Epithelial cell of proximal tubule (primary cell): Measurements from ENCODE around the gene RERE. TPM values are rescaled to one million over a fixed set of nuclear protein-coding genes. Genes with fewer than 3 reads are reported as not detected.
A peak's percentile ranks its signal among the peaks of the same experiment; 100 is the strongest.

Source experiments
- DNase-seq: peaks from one replicate; pipeline ENCODE4 v3.0.0-alpha.2; 2011; ENCODE audit warnings: low read depth
- H3K4me3 ChIP-seq: 2 replicates; pipeline ENCODE4 v1.5.1; 2011; ENCODE audit warnings: low read depth, mild to moderate bottlenecking, low read length
- total RNA-seq: library from RNA; depleted of rRNA; stranded (reverse); fragments of >200 nt; gene quantifications from 2 replicates; pipeline ENCODE4 v1.2.3, GENCODE V29; 2015
- TF ChIP-seq, protein P1 (sequence below): conservative IDR thresholded peaks from 2 replicates; pipeline ENCODE4 v1.5.1; 2012; ENCODE audit warnings: low read depth, mild to moderate bottlenecking, low read length

The RERE gene
- total RNA-seq, 1 donor from 2014 or later = 18.0 TPM

DNA sequence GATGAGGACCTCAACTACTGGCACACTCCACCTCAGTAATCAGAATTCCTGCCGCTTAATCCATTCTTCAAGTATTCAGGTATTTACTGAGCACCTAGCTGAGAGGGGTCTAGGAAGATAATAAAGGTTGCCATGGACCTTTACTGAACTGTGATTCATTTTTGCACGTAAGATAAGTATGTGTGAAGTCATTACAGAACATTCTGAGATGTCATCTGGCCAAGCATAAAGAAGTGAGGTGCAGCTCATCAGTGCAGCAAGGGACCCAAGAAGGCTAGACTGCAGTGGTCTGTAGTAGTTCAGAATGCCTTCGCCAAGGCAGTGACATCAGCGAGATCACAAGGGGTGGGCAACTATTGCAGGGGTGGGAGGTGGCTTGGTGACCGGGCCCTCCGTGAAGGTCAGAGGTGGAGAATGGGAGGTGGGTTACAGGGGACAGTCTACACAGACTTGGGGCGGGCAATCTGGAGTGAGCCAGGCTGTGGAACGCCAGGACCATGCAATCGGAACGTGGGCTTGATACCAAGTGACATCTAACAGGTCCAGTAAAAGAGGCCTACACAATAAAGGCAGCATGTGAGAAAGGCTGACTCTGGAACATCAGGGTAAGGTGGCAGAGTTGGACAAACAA is 392.2 kb downstream of the RERE start:
- H3K4me3 ChIP-seq = no peak overlapping the region
- DNase-seq = no peak
- TF ChIP-seq, protein P1, sequence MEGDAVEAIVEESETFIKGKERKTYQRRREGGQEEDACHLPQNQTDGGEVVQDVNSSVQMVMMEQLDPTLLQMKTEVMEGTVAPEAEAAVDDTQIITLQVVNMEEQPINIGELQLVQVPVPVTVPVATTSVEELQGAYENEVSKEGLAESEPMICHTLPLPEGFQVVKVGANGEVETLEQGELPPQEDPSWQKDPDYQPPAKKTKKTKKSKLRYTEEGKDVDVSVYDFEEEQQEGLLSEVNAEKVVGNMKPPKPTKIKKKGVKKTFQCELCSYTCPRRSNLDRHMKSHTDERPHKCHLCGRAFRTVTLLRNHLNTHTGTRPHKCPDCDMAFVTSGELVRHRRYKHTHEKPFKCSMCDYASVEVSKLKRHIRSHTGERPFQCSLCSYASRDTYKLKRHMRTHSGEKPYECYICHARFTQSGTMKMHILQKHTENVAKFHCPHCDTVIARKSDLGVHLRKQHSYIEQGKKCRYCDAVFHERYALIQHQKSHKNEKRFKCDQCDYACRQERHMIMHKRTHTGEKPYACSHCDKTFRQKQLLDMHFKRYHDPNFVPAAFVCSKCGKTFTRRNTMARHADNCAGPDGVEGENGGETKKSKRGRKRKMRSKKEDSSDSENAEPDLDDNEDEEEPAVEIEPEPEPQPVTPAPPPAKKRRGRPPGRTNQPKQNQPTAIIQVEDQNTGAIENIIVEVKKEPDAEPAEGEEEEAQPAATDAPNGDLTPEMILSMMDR = no peak

DNA sequence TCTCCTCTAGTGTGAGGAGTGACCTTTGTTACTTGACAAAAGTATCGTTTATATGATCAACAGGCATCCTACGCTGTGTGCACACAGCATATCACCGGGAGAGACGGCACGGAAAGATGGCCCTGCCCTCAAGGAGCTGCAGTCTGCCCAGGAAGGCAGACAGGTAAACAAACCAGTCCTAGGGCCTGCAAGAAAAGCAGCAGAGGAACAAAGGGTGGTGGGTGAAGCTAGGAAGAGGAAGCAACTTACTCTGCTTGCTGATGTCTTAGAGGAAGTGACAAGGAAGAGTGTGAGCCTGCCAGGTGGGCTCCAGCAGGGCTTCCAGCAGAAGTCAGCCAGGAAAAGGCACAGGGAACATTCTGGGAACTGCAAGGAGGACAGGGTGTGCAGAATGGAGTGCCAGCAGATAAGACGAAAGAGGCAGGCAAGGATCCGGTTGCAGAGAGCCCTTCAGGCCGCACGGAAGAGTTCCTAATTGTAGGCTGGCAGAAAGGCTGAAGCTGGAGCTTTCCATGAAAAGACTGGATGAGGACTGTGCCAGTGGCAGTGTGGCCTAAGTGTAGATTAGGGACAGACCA is 392.8 kb downstream of the RERE start:
- TF ChIP-seq, protein P1 = no peak
- peak overlapping the region; percentile 63 for H3K4me3 ChIP-seq
- no peak for DNase-seq

DNA sequence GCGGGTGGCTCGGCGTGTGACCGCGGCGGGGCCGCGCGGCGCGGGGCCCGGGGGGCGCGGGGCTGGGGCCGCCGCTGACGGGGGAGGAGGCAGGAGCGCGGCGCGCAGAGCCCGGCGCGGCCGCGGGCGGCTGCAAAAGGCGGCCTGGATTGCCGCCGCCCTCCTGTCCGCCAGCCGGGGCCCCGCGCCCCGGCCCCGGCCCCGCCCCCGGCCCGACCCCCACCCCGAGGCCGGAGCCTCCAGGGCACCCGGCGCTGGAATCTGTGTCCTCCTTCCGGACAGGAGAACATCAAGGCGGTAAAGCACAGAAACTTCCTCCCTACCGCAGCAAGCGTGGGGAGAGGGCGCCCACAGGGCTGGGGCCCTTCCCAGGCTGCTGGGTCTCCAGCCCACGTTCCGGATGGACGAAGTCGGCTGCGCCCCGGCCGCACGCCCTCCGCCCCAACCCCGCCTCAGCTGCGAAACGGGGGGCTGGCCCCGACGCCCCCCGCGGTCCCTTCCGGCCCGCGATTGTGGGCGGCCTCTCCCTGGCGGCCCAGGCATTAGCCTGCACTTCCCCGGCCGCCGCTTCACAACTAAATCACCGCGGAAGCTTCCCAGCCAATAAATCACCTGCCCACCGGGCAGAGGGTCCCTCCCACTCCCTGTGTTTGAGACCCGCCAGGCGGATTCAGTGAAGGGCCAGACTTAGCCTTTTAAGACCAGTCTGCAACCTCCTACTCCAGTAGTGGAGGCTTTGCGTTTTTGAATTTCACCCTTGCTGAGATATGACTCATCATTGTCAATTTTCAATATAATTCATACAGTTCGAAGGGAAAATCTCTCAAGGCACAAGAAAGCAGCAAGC is 393.5 kb downstream of the RERE start:
- peak overlapping the region; percentile 63 for H3K4me3 ChIP-seq
- DNase-seq = no peak

GRCh38 chr1:8423269-8423691 is 394.2 kb downstream of the RERE start:
- H3K4me3 ChIP-seq = peak overlapping the region; percentile 63
- TF ChIP-seq, protein P1 = no peak
- DNase-seq = no peak

More for the DNA sequence above, 393.5 kb downstream of the RERE start:
- TF ChIP-seq, protein P1 = peak; percentile 8

DNA sequence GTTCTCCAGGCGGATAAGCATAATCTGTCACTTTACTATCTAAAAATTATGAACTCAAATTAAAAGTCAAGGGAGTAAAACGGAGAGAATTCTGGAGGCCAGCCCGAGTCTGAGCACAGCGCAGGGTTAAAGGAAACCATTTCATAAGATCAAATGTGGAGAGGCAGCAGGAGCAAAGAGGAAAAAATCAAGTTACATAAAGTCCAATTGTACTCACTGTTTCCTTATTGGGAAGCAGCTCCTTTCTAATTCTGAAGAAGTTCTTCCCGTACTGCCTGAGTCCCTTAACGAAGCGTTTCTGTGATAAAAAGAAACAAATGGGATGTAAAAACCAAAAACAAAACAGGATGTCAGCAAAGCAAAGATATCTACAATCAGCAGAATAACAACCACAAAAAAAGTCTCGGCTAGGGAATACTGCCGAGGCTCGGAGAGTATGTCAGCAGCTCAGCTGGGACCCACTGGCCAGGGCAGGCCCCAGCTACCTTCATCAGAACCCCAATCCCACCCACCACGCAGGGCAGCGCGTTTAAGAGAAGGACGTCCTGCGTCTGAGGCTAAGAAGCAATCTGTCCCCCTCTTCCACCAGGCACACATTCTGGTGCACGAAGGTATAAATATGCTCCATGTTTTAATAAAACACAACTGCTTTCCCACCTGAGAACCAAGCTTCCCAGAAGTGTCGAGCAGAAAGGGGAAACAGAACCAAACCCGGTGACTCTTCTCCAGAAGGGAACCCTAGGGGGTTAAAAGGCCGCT is 394.8 kb downstream of the RERE start:
- DNase-seq = no peak
- H3K4me3 ChIP-seq = peak overlapping the region; percentile 63
- TF ChIP-seq, protein P1 = no peak

GRCh38 chr1:8421721-8422120 is 395.7 kb downstream of the RERE start:
- TF ChIP-seq, protein P1 = no peak
- no peak for DNase-seq
- peak overlapping the region; percentile 63 for H3K4me3 ChIP-seq
